Lung (tissue), 16 donors: ENCODE measurements around the gene MPI. TPM values are rescaled to one million over a fixed set of nuclear protein-coding genes. Genes with fewer than 3 reads are reported as not detected.

Experiments
- ATAC-seq: fragments of 200-7000 bp; cut with Tn5 transposase; one replicate; pipeline ENCODE4 v1.9.1; 2020; ENCODE audit warnings: moderate number of reproducible peaks; ENCODE audit not compliant: insufficient read depth, low FRiP score
- DNase-seq, 3 donors: peaks; one replicate each; pipeline ENCODE4 v3.0.0-alpha.2; 2013 to 2017
- H3K27ac ChIP-seq, 2 donors: one replicate each; pipeline ENCODE4 v1.5.1; 2013; ENCODE audit warnings: mild to moderate bottlenecking in 2 of 2, moderate library complexity in 2 of 2, control low read depth in 1 of 2, inconsistent platforms in 1 of 2, low read depth in 1 of 2, low read length in 1 of 2
- H3K27me3 ChIP-seq, 3 donors: one replicate each; pipeline ENCODE4 v1.5.1; 2013; ENCODE audit warnings: low read length in 2 of 3; ENCODE audit not compliant: control insufficient read depth in 3 of 3, insufficient read depth in 3 of 3
- H3K36me3 ChIP-seq, 4 donors: one replicate each; pipeline ENCODE4 v1.5.1; 2013; ENCODE audit warnings: low read length in 4 of 4, mild to moderate bottlenecking in 1 of 4, moderate library complexity in 1 of 4; ENCODE audit not compliant: control insufficient read depth in 4 of 4, insufficient read depth in 4 of 4
- H3K4me1 ChIP-seq, 5 donors: one replicate each; pipeline ENCODE4 v1.5.1; 2013; ENCODE audit warnings: low read length in 5 of 5, mild to moderate bottlenecking in 2 of 5, moderate library complexity in 1 of 5; ENCODE audit not compliant: control insufficient read depth in 5 of 5, insufficient read depth in 5 of 5
- H3K4me3 ChIP-seq: one replicate; pipeline ENCODE4 v1.5.1; 2013; ENCODE audit warnings: mild to moderate bottlenecking, control low read depth, moderate library complexity
- H3K9ac ChIP-seq, 2 donors: one replicate each; pipeline ENCODE4 v1.5.1; 2013; ENCODE audit warnings: low read length in 2 of 2, control low read depth in 1 of 2; ENCODE audit not compliant: insufficient read depth in 1 of 2
- H3K9me3 ChIP-seq, 4 donors: one replicate each; pipeline ENCODE4 v1.5.1; 2013; ENCODE audit warnings: low read length in 3 of 4, mild to moderate bottlenecking in 1 of 4, moderate library complexity in 1 of 4; ENCODE audit not compliant: control insufficient read depth in 4 of 4, insufficient read depth in 3 of 4
- CTCF ChIP-seq: IDR thresholded peaks from 2 replicates; pipeline ENCODE4 v1.5.1; 2012; ENCODE audit warnings: mild to moderate bottlenecking; ENCODE audit errors: control extremely low read depth, extremely low read depth
- WGBS, 2 donors: extraction: QIAGEN DNeasy Blood & Tissue Kit; methylation state at CpG; one replicate each; pipeline ENCODE4 v1.1.7; 2013; 5-methylcytosine and 5-hydroxymethylcytosine counted together
- long read RNA-seq, 5 donors: transcript quantifications; one replicate each; lab custom pipeline, GENCODE V29; 2026
- polyA plus RNA-seq, 2 donors: library from polyadenylated mRNA; stranded (reverse); fragments of 200-250 nt; gene quantifications; one replicate each; pipeline ENCODE4 v1.2.1, GENCODE V29; 2013
- total RNA-seq, 2 donors: library from RNA; depleted of rRNA in 1 of 2; stranded (reverse); fragments of >200 nt in 1 of 2; gene quantifications; one replicate each; pipeline ENCODE4 v1.2.1, GENCODE V29; 2014 to 2021
- donor health status: control.
- donor health status: control.
- donor health status: Bipolar disorder and iron deficiency.
- donor health status: healthy.
- donor health status: DM: yes; HTN: yes; CAD: no.

Gene MPI
- total RNA-seq: 10 to 100 TPM; 28.5 to 42.4 TPM
- polyA plus RNA-seq: 10 to 100 TPM; 13.7 to 31.7 TPM
- long read RNA-seq, donor 1, full-length matches to known transcripts: 30 of 30 reads
- long read RNA-seq, donor 1, partial matches to known transcripts: 0 of 30 reads
- long read RNA-seq, donor 1, other reads (novel, unspliced or antisense): 0 of 30 reads
- long read RNA-seq, donor 2, full-length matches to known transcripts: 12 of 12 reads
- long read RNA-seq, donor 2, partial matches to known transcripts: 0 of 12 reads
- long read RNA-seq, donor 2, other reads (novel, unspliced or antisense): 0 of 12 reads
- long read RNA-seq, donor 3, full-length matches to known transcripts: 7 of 13 reads
- long read RNA-seq, donor 3, partial matches to known transcripts: 6 of 13 reads
- long read RNA-seq, donor 3, other reads (novel, unspliced or antisense): 0 of 13 reads
- long read RNA-seq, donor 4, full-length matches to known transcripts: 9 of 9 reads
- long read RNA-seq, donor 4, partial matches to known transcripts: 0 of 9 reads
- long read RNA-seq, donor 4, other reads (novel, unspliced or antisense): 0 of 9 reads
- long read RNA-seq, donor 5, full-length matches to known transcripts: 33 of 53 reads
- long read RNA-seq, donor 5, partial matches to known transcripts: 5 of 53 reads
- long read RNA-seq, donor 5, other reads (novel, unspliced or antisense): 15 of 53 reads

- no peak for TF ChIP-seq CTCF
- peak within 1 kb of the TSS; percentile 59 to 74 for H3K27ac ChIP-seq
- peaks cover 0 to 17% (median 6%) of the 10 kb centered on the region in 5 donors for H3K4me1 ChIP-seq
- peak within 1 kb of the TSS; percentile 90 to 97 for H3K9ac ChIP-seq
- ATAC-seq: peak; percentile 97
- H3K4me3 ChIP-seq: peak within 1 kb of the TSS; percentile 84
- H3K9me3 ChIP-seq: no peaks in the 10 kb centered on the region
- WGBS, 2 donors: 3% methylated on average over 47 of the region's 47 CpGs
- peaks cover 0 to 17% (median 8%) of the 10 kb centered on the region in 4 donors for H3K36me3 ChIP-seq
- no peaks in the 10 kb centered on the region for H3K27me3 ChIP-seq
- DNase-seq: peak; percentile 89 to 91 (median 90)
Measured at GRCh38 chr15:74889883-74890664, at the start of gene MPI. Gene MPI (plus strand): TSS chr15:74890042. CDS start chr15:74890074, 32 bp downstream.

GRCh38 chr15:74840851-74841775 lies 48.7 kb upstream of the MPI start:
- Histone ChIP-seq H3K4me3 (no peak overlapping the region), H3K36me3 (peaks cover 0 to 37% (median 4%) of the 10 kb centered on the region in 4 donors)

More at GRCh38 chr15:74840851-74841775, 48.7 kb upstream of the MPI start:
- Histone ChIP-seq H3K4me1 (peaks cover 0 to 15% (median 0%) of the 10 kb centered on the region in 5 donors), H3K27ac (no peak overlapping the region), H3K9me3 (no peaks in the 10 kb centered on the region), H3K9ac (no peak overlapping the region), H3K27me3 (no peaks in the 10 kb centered on the region)
- WGBS, 2 donors: 89 to 91% methylated on average over 9 of the region's 9 CpGs
- no peak for DNase-seq
- TF ChIP-seq CTCF: no peak
- ATAC-seq: no peak
